KOPT-K1 (cell line): ENCODE results near the gene TMEM69.
A peak's percentile ranks its signal among the peaks of the same experiment; 100 is the strongest.
"Not testable (repeated sequence)": the region's sequence is repeated elsewhere in the genome, so short reads cannot be mapped to it uniquely, and the experiment has no call there.

Experiments used
- H3K27ac ChIP-seq: fragments of 200-600 bp; sonication (generic); 2 replicates; pipeline ENCODE4 v1.5.1; 2016; ENCODE audit warnings: antibody characterized with exemption, mild to moderate bottlenecking, low read depth, low read length; ENCODE audit not compliant: poor library complexity, severe bottlenecking
- H3K36me3 ChIP-seq: fragments of 200-600 bp; sonication (generic); 2 replicates; pipeline ENCODE4 v1.5.1; 2017; ENCODE audit warnings: antibody characterized with exemption, mild to moderate bottlenecking, low read length, moderate library complexity; ENCODE audit not compliant: insufficient read depth
- H3K9me3 ChIP-seq: fragments of 200-600 bp; sonication (generic); 2 replicates; pipeline ENCODE4 v1.5.1; 2017; ENCODE audit warnings: antibody characterized with exemption, low read length, mild to moderate bottlenecking; ENCODE audit not compliant: insufficient read depth, poor library complexity, severe bottlenecking

TMEM69 gene

DNA sequence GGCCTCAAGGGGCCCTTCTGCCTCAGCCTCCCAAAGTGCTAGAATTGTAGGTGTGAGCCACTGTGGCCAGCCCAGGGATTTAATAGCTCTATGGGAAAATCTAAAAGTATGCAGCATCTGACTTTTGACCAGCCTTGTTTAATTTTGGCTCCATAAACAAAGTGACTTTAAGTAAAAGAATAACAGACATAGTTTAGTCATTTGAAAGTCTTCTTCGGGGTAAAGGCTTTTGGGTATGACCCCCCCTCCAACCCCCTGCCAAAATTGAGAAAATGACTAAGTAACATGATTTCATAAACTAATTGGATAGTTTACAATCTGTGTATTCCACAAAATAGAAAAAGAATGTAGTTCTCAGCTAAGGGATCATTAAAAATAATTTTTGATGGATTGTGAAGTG, 18.6 kb upstream of the TMEM69 start:
- Histone ChIP-seq H3K27ac (no peak overlapping the region), H3K36me3 (peaks cover 30% of the 10 kb centered on the region), H3K9me3 (no peaks in the 10 kb centered on the region)

GRCh38 chr1:45669859-45670655, 17.9 kb upstream of the TMEM69 start:
- Histone ChIP-seq H3K9me3 (no peaks in the 10 kb centered on the region), H3K27ac (no peak overlapping the region), H3K36me3 (peaks cover 35% of the 10 kb centered on the region)

- no peaks in the 10 kb centered on the region for H3K9me3 ChIP-seq
- H3K36me3 ChIP-seq: peaks cover 29% of the 10 kb centered on the region
- H3K27ac ChIP-seq: no peak overlapping the region
Measured at GRCh38 chr1:45673956-45674355, 14.0 kb upstream of the TMEM69 start.

DNA sequence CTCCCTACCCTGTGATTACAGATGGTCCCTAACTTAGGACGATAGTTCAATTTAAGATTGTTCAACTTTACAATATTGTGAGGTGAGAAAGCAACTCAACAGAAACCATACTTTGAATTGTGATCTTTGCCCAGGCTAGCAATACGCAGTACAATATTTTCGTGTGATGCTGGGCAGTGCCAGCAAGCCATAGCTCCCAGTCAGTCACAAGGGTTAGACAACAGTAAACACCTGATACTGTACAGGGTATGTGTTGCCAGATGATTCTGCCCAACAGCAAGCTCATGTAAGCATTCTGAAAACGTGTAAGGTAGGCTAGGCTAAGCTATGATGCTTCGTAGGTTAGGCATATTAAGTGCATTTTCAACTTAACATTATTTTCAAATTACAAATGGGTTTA, 13.5 kb upstream of the TMEM69 start:
- Histone ChIP-seq H3K27ac (no peak overlapping the region), H3K36me3 (peaks cover 29% of the 10 kb centered on the region), H3K9me3 (no peaks in the 10 kb centered on the region)

DNA sequence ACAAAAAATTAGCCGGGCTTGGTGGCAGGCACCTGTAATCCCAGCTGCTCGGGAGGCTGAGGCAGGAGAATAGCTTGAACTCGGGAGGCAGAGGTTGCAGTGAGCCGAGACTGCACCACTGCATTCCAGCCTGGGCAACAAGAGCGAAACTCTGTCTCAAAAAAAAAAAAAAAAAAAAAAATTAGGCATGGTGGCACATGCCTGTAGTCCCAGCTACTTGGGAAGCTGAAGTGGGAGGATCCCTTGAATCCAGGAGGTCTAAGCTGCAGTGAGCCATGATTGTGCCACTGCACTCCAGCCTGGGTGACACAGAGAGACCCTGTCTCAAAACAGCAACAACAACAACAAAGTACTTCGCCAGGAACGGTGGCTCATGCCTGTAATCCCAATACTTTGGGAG, 11.4 kb upstream of the TMEM69 start:
- H3K27ac ChIP-seq, H3K9me3 ChIP-seq: not testable (repeated sequence)
- peaks cover 29% of the 10 kb centered on the region for H3K36me3 ChIP-seq

GRCh38 chr1:45677751-45678245, 10.2 kb upstream of the TMEM69 start:
- H3K9me3 ChIP-seq: no peaks in the 10 kb centered on the region
- peaks cover 20% of the 10 kb centered on the region for H3K36me3 ChIP-seq
- H3K27ac ChIP-seq: no peak overlapping the region

GRCh38 chr1:45678489-45678888, 9.5 kb upstream of the TMEM69 start:
- Histone ChIP-seq H3K27ac (no peak overlapping the region), H3K9me3 (no peaks in the 10 kb centered on the region), H3K36me3 (peaks cover 13% of the 10 kb centered on the region)

DNA sequence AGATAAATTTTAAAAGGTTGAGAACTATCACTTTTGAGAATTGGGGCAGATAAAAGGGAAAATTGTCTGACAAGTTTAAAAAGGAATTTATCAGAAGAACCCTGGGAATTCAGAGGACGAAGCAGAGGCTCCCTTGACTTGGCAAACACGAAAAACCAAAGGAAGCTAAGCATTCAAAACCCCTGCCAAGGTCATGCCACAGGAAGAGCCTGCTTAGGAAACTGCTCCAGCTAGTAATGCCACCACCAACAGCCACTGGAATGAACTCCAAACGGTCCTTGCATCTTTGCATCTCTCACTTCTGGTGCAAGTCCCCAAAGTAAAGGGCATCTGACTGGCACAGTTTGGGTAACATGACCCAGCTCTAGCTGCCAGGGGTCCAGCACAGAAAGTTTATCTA, 8.9 kb upstream of the TMEM69 start:
- peaks cover 7% of the 10 kb centered on the region for H3K36me3 ChIP-seq
- H3K27ac ChIP-seq: no peak overlapping the region
- no peaks in the 10 kb centered on the region for H3K9me3 ChIP-seq

DNA sequence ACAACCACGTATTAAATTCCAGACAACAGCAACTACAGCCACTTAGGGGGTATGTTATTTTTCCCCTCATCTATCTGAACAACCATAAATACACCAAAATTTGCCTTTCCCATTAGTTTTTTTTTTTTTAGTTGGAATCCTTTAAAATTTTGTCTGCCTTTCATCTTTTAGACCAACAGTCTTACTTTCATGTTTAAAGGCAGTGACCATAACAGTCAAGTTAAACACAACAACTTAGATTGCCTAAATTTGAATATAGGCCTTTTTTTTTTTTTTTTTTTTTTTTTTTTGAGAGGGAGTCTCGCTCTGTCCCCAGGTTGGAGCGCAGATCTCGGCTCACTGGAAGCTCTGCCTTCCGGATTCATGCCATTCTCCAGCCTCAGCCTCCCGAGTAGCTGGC, 5.0 kb upstream of the TMEM69 start:
- Histone ChIP-seq H3K9me3 (no peaks in the 10 kb centered on the region), H3K27ac (no peak overlapping the region), H3K36me3 (no peaks in the 10 kb centered on the region)

DNA sequence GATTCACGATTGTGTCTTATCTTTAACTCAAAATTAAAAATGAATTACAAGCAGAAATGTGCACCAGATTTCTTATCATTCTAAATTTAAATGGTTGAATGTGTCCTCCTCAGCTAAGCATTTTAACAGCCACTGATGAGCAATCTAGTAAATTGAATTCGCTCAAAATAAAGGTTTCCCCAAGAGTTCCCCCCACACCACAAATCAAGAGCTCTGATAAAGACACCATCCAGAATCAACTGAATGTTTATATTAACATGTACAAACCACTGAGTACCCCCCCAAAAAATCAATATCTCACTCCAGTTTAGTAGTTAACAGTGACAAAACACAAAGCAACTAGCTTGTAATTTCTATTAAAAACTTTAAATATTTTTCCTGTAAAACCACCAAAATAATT, 3.6 kb upstream of the TMEM69 start:
- no peaks in the 10 kb centered on the region for H3K9me3 ChIP-seq
- no peak overlapping the region for H3K27ac ChIP-seq
- no peaks in the 10 kb centered on the region for H3K36me3 ChIP-seq

DNA sequence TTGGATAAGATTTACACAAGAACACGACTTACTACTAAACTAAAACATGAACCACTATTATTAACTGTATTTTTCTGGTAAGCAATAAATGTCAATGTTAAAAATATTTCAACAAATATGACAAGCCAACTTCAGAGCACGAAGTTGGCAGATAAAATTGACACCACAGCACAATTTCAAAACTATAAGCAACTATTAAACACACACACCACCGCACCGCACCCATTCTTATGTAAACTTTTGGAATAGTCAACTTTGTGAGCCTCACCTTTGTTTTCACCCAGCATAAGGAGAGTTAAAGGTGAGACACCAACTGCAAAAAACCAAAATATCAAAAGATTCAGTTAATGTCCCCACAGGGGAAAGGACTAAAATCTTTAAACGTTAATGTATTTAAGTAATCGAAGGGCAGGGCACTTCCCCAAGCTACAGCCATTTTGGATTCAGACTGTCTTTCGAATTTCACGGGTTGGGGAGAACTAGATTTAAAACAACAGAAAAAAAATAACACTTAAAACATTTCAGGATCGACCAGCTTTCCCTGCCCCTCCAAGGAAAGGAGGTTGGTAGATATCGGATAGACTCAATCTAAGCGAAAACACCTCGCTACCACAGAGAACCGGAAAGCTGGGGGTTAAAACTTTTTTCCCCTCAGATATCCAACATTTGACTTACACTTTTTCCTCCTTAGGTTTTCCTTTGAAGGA, 2.5 kb upstream of the TMEM69 start:
- Histone ChIP-seq H3K36me3 (peaks cover 10% of the 10 kb centered on the region), H3K27ac (peak overlapping the region; percentile 96), H3K9me3 (no peaks in the 10 kb centered on the region)

DNA sequence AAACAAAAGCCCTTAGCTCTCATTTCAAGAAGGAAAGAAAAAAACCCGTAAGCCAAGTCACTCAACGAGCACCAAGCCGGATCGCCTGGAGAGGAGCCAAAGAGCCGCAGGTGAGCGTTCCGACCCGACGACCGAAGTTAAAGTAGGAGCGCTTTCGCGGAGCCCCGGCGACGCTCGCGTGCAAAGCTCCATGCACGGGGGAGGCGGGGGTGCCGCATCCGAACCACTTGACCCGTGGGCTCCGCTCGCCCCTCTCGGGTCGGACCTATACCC, 2.0 kb upstream of the TMEM69 start:
- H3K27ac ChIP-seq: peak overlapping the region; percentile 96
- H3K36me3 ChIP-seq: peaks cover 14% of the 10 kb centered on the region
- H3K9me3 ChIP-seq: no peaks in the 10 kb centered on the region

DNA sequence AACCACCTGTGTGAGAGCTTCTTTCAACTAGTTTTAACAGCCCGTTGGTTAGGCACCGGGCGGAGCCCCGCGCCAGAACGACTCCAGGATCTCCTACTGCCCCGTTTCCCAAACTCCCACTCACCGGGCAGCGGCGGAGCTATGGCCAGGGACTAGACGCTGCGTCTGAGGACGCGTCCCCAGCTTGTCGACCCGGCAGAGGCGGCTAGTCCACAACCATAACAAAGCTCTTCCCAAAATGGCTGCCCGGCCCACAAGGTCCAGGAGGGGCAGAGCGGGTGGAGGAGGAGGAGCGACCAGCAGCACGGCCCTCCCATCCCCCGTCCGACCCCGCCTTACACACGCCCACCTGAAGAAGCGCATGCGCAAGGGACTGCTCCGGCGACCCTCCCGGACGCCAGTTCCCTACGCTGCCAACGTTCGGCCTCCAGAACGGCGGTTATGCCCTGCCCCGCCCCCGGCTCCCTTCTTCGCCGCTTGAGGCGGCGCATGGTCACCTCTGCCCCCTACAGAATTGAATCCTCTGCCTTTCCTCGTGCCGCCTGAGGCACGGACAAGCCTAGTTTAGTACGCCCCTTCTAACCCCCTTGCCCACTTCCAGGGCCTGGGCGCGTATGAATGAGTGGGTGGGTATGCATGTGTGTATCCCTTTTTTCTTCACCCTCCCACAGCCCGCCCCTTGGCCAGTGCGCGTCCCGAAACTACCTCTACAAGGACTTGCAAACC, 1.5 kb upstream of the TMEM69 start, which contains the start of gene GPBP1L1:
Gene GPBP1L1, minus strand, starts transcription at position 246 of the 726 bp plus-strand sequence. CDS start 27,446 bp downstream, outside the sequence.
- H3K36me3 ChIP-seq: peaks cover 19% of the 10 kb centered on the region
- peak within 1 kb of the TSS; percentile 96 for H3K27ac ChIP-seq
- H3K9me3 ChIP-seq: no peaks in the 10 kb centered on the region

DNA sequence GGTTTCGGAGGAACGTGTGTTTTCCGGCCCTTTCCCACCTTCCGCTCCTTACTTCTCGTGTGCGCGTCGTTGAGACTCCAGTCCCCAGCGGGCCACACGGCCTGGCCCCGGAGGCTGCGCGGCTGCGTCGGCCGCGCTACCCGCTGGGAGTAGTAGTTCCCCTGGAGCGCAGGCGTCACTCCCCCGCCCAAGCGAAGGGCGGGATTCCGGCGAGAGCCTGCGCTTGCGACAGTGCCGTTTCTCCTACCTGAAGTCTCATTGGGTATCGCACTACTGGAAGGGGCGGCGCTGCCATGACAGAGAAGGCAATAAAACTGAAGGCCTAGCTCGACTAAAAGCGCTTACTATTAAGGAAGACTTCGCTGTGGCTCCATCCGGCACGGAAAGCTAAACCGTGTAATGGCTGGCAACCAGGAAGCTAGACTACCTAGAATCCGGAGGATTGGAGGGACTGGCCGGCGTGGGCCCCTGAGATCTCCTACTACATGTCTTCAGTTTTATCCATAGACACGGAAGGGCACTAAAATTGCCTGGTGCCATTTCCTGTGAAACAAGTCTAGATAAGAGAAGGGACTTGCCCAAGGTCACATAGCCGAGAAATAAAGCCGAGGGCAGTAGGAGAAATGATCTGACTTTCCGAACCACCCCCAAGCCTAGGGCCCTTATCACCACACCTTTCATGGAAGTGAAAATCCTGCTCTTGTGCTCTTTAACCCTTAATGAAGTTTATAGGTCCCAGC, 797 bp upstream of the TMEM69 start:
- Histone ChIP-seq H3K27ac (peak overlapping the region; percentile 96), H3K36me3 (peaks cover 27% of the 10 kb centered on the region), H3K9me3 (no peaks in the 10 kb centered on the region)

GRCh38 chr1:45693811-45694210, 5.8 kb downstream of the TMEM69 start:
- H3K9me3 ChIP-seq, H3K27ac ChIP-seq: not testable (repeated sequence)
- peaks cover 83% of the 10 kb centered on the region for H3K36me3 ChIP-seq
